Neural progenitor cell (in vitro differentiated cells): ENCODE results near the gene CACNG3.

Experiments used
- EZH2 ChIP-seq: fragments of 200-600 bp; sonication (generic); IDR thresholded peaks from 2 replicates; pipeline ENCODE4 v1.6.1; 2017; ENCODE audit warnings: antibody characterized with exemption, mild to moderate bottlenecking, moderate library complexity
- TF ChIP-seq, protein P1 (sequence below): fragments of 200-600 bp; sonication (generic); IDR thresholded peaks from 2 replicates; pipeline ENCODE4 v1.5.1; 2017; ENCODE audit warnings: antibody characterized with exemption, mild to moderate bottlenecking

DNA sequence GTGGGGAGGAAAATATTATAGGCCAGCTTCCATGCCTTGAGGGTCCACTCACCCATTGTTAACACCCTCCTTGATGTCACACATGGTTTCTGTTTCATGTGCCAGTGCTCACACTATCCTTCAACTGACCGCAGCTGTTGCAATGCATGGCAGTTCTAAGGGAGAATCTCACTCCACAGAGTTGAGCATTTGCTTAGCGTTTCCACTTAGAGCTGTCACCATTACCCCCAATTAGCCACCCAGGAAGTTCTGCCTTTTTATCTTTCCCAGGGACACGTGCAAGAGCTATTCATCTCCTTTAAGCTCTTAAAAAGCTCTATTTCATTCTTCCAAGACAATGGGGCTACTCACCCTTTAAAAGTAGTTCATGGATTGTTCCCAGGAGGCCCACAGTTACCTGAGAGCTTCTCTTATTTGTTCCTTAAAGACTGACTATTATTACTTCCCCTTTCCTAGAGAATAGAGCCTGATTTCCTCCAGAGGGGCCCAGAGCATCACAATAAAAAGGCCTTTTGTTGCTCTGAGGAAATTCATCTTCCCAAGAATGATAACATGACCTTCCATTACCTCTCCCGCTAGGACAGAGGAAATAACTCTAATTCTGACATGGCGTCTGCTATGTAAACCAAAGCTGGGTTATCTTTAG is 126.8 kb downstream of the CACNG3 start:
- no peak for TF ChIP-seq EZH2
- TF ChIP-seq, protein P1, sequence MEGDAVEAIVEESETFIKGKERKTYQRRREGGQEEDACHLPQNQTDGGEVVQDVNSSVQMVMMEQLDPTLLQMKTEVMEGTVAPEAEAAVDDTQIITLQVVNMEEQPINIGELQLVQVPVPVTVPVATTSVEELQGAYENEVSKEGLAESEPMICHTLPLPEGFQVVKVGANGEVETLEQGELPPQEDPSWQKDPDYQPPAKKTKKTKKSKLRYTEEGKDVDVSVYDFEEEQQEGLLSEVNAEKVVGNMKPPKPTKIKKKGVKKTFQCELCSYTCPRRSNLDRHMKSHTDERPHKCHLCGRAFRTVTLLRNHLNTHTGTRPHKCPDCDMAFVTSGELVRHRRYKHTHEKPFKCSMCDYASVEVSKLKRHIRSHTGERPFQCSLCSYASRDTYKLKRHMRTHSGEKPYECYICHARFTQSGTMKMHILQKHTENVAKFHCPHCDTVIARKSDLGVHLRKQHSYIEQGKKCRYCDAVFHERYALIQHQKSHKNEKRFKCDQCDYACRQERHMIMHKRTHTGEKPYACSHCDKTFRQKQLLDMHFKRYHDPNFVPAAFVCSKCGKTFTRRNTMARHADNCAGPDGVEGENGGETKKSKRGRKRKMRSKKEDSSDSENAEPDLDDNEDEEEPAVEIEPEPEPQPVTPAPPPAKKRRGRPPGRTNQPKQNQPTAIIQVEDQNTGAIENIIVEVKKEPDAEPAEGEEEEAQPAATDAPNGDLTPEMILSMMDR, result no peak
